GM21360 (cell line): ENCODE measurements around the gene KLK1.
"Not testable (repeated sequence)": the region's sequence is repeated elsewhere in the genome, so short reads cannot be mapped to it uniquely, and the experiment has no call there.

Source experiments
- ATAC-seq: cut with Tn5 transposase; IDR thresholded peaks from one replicate; pipeline ENCODE4 v1.9.1; 2021; ENCODE audit warnings: mild to moderate bottlenecking, moderate library complexity; ENCODE audit not compliant: unreplicated experiment

The KLK1 gene

DNA sequence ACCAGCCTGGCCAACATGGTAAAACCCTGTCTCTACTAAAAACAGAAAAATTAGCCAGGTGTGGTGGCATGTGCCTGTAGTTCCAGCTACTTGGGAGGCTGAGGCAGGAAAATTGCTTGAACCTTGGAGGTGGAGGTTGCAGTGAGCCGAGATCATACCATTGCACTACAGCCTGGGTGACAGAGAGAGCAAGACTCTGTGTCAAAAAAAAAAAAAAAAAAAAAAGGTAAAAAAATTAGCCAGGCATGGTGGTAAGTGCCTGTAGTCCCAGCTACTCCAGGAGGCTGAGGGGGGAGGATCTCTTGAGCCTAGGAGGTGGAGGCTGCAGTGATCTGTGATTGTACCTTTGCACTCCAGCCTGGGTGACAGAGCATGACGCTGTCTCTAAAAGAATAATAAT, 53.4 kb downstream of the KLK1 start, which contains the start of gene GPR32:
Gene GPR32, plus strand, starts transcription at position 301 of the 400 bp plus-strand sequence. CDS start 137 bp downstream, outside the sequence.
- ATAC-seq, result not testable (repeated sequence)
